ENCODE measurements around the gene CPNE2. TPM values are rescaled to one million over a fixed set of nuclear protein-coding genes. Genes with fewer than 3 reads are reported as not detected.

The CPNE2 gene
- total and polyA plus RNA-seq, 8 donors = 8.7 to 55.4 (median 26.1) TPM

- no peak for DNase-seq
- H3K27ac ChIP-seq = no peak overlapping the region
- 68 to 77% (median 69%) methylated on average over 6 of the region's 6 CpGs for WGBS, 5 donors
- H3K4me1 ChIP-seq = peaks cover 0 to 13% (median 0%) of the 10 kb centered on the region in 4 donors
- H3K4me3 ChIP-seq = no peak overlapping the region
- TF ChIP-seq POLR2A (IDR thresholded peaks at IDR 0.05) (no peak), CTCF (IDR thresholded peaks at IDR 0.05) (no peak), POLR2AphosphoS5 (IDR thresholded peaks at IDR 0.05) (no peak), EP300 (IDR thresholded peaks at IDR 0.05) (no peak)
- H3K36me3 ChIP-seq = peaks cover 26 to 91% (median 88%) of the 10 kb centered on the region in 4 donors
- no peaks in the 10 kb centered on the region for H3K9me3 ChIP-seq
- H3K27me3 ChIP-seq = no peaks in the 10 kb centered on the region
- intact Hi-C loops (cut with DNase I; ENCODE audit: low total_unique reads) = no loop called here
Measured at GRCh38 chr16:57155702-57156350, 63.4 kb downstream of the CPNE2 start.

- no peaks in the 10 kb centered on the region for H3K27me3 ChIP-seq
- H3K4me1 ChIP-seq = peaks cover 0 to 13% (median 0%) of the 10 kb centered on the region in 4 donors
- H3K36me3 ChIP-seq = peaks cover 26 to 96% (median 93%) of the 10 kb centered on the region in 4 donors
- no peak overlapping the region for H3K4me3 ChIP-seq
- H3K9me3 ChIP-seq = no peaks in the 10 kb centered on the region
- DNase-seq = no peak
- no peak overlapping the region for H3K27ac ChIP-seq
- intact Hi-C loops (cut with DNase I; ENCODE audit: low total_unique reads) = no loop called here
- 24 to 48% (median 34%) methylated on average over 4 of the region's 4 CpGs for WGBS, 5 donors
- TF ChIP-seq CTCF (IDR thresholded peaks at IDR 0.05) (no peak), EP300 (IDR thresholded peaks at IDR 0.05) (no peak), POLR2A (IDR thresholded peaks at IDR 0.05) (no peak), POLR2AphosphoS5 (IDR thresholded peaks at IDR 0.05) (no peak)
Measured at GRCh38 chr16:57156351-57156703, 63.9 kb downstream of the CPNE2 start.

GRCh38 chr16:57157533-57157932 is 65.2 kb downstream of the CPNE2 start:
- intact Hi-C loops (cut with DNase I; ENCODE audit: low total_unique reads) = no loop called here
- Histone ChIP-seq H3K4me3 (no peak overlapping the region), H3K27ac (no peak overlapping the region), H3K4me1 (peaks cover 0 to 13% (median 0%) of the 10 kb centered on the region in 4 donors), H3K27me3 (no peaks in the 10 kb centered on the region), H3K9me3 (no peaks in the 10 kb centered on the region), H3K36me3 (peaks cover 31 to 97% (median 95%) of the 10 kb centered on the region in 4 donors)
- no peak for TF ChIP-seq EP300 (IDR thresholded peaks at IDR 0.05)
- TF ChIP-seq POLR2AphosphoS5 (IDR thresholded peaks at IDR 0.05) = no peak
- no peak for TF ChIP-seq POLR2A (IDR thresholded peaks at IDR 0.05)
- TF ChIP-seq CTCF (IDR thresholded peaks at IDR 0.05) = no peak
- 98 to 100% (median 100%) methylated on average over 1 of the region's 1 CpG for WGBS, 5 donors
- no peak for DNase-seq

- Histone ChIP-seq H3K36me3 (peaks cover 28 to 97% (median 95%) of the 10 kb centered on the region in 4 donors), H3K9me3 (no peaks in the 10 kb centered on the region), H3K27me3 (no peaks in the 10 kb centered on the region), H3K4me1 (peaks cover 0 to 13% (median 0%) of the 10 kb centered on the region in 4 donors), H3K4me3 (no peak overlapping the region), H3K27ac (no peak overlapping the region)
- TF ChIP-seq EP300 (IDR thresholded peaks at IDR 0.05) (no peak), CTCF (IDR thresholded peaks at IDR 0.05) (no peak), POLR2A (IDR thresholded peaks at IDR 0.05) (no peak), POLR2AphosphoS5 (IDR thresholded peaks at IDR 0.05) (no peak)
- no peak for DNase-seq
- intact Hi-C loops (cut with DNase I; ENCODE audit: low total_unique reads) = no loop called here
- 83 to 87% (median 84%) methylated on average over 4 of the region's 4 CpGs for WGBS, 5 donors
Measured at GRCh38 chr16:57159447-57159846, 67.1 kb downstream of the CPNE2 start.
